T-cell (primary cell): Measurements from ENCODE around the gene TTI1. TPM values are rescaled to one million over a fixed set of nuclear protein-coding genes. Genes with fewer than 3 reads are reported as not detected.

Source experiments
- ATAC-seq, 4 experiments: fragments of 200-7000 bp in 3 of 4; fragments of 150-1000 bp in 1 of 4; cut with Tn5 transposase; replicated peaks in 1 of 4; 1 replicate in 3 of 4; 2 replicates in 1 of 4; pipeline ENCODE4 v1.10.0; 2021; ENCODE audit warnings: moderate library complexity in 3 of 4, mild to moderate bottlenecking in 2 of 4, moderate number of reproducible peaks in 1 of 4
- CTCF ChIA-PET, 2 donors: fragments of 300-600 bp; sonication (Branson Sonifier 250); formaldehyde crosslinking; loops; one replicate each; lab custom pipeline; 2022; ENCODE audit warnings: antibody characterized with exemption in 2 of 2; lab: Charles Lee
- POLR2A ChIA-PET, 2 donors: fragments of 300-600 bp; sonication (Branson Sonifier 250); formaldehyde crosslinking; loops; one replicate each; lab custom pipeline; 2022; ENCODE audit warnings: antibody characterized with exemption in 2 of 2; lab: Charles Lee
- DNase-seq, 35 experiments: peaks; one replicate each; pipeline versions ENCODE4 v3.0.0 to v3.0.0-alpha.2; 2013 to 2023
- H3K27ac ChIP-seq: one replicate; pipeline ENCODE4 v1.5.1; 2013; ENCODE audit warnings: low read length
- H3K27me3 ChIP-seq, 2 experiments: replicated peaks in 1 of 2; 1 replicate in 1 of 2; 2 replicates in 1 of 2; pipeline versions ENCODE4 v1.6.1 to v1.7.0; 2013; ENCODE audit warnings: low read length in 1 of 2, mixed read lengths in 1 of 2; ENCODE audit not compliant: control insufficient read depth in 2 of 2, insufficient read depth in 2 of 2; ENCODE audit errors: extremely low read depth in 1 of 2
- H3K36me3 ChIP-seq, 2 donors: 1 replicate in 1 of 2; 2 replicates in 1 of 2; pipeline versions ENCODE4 v1.6.1 to v1.7.0; 2013; ENCODE audit warnings: low read length in 1 of 2; ENCODE audit not compliant: control insufficient read depth in 2 of 2, insufficient read depth in 1 of 2; ENCODE audit errors: extremely low read depth in 1 of 2
- H3K4me1 ChIP-seq, 2 experiments: 1 replicate in 1 of 2; 2 replicates in 1 of 2; pipeline versions ENCODE4 v1.6.1 to v1.7.0; 2013; ENCODE audit warnings: low read length in 2 of 2, mixed read lengths in 1 of 2; ENCODE audit not compliant: insufficient read depth in 2 of 2, control insufficient read depth in 1 of 2; ENCODE audit errors: extremely low read depth in 1 of 2
- H3K4me3 ChIP-seq, 2 donors: 1 replicate in 1 of 2; 2 replicates in 1 of 2; pipeline versions ENCODE4 v1.5.1 to v1.7.0; 2013; ENCODE audit warnings: mild to moderate bottlenecking in 2 of 2, low read length in 1 of 2, moderate library complexity in 1 of 2; ENCODE audit not compliant: control insufficient read depth in 1 of 2; ENCODE audit errors: extremely low read depth in 1 of 2
- H3K9me3 ChIP-seq: 2 replicates; pipeline ENCODE4 v1.7.0; 2013
- H3K27ac Mint-ChIP-seq, 2 donors: one replicate each; pipeline ENCODE4 v1.8.0; 2020 to 2021; ENCODE audit warnings: mild to moderate bottlenecking in 2 of 2, mixed read lengths in 2 of 2
- H3K27me3 Mint-ChIP-seq, 2 donors: one replicate each; pipeline ENCODE4 v1.8.0; 2021 to 2022; ENCODE audit warnings: mixed read lengths in 2 of 2
- H3K36me3 Mint-ChIP-seq: one replicate; pipeline ENCODE4 v1.8.0; 2021; ENCODE audit warnings: mixed read lengths
- H3K4me1 Mint-ChIP-seq, 3 donors: one replicate each; pipeline ENCODE4 v1.8.0; 2020 to 2022; ENCODE audit warnings: mixed read lengths in 3 of 3, mild to moderate bottlenecking in 1 of 3
- H3K4me3 Mint-ChIP-seq, 3 donors: one replicate each; pipeline ENCODE4 v1.8.0; 2020 to 2022; ENCODE audit warnings: mild to moderate bottlenecking in 3 of 3, mixed read lengths in 3 of 3, moderate library complexity in 3 of 3
- H3K9me3 Mint-ChIP-seq, 3 donors: one replicate each; pipeline ENCODE4 v1.8.0; 2020 to 2022; ENCODE audit warnings: mixed read lengths in 3 of 3
- WGBS: methylation state at CpG from one replicate; pipeline ENCODE4 v1.1.5; 2013; ENCODE audit warnings: missing lambda C conversion rate; ENCODE audit not compliant: insufficient coverage; 5-methylcytosine and 5-hydroxymethylcytosine counted together
- total RNA-seq, 35 experiments: library from RNA in 6 of 35; stranded (reverse) in 6 of 35; fragments of 120-200 nt in 1 of 35; gene quantifications; one replicate each; pipeline versions ENCODE4 v1.2.1 to v1.2.4 and lab custom pipeline; 2013 to 2026

The TTI1 gene
- total RNA-seq, 5 donors from 2014 or later (not counting 1 experiment from before 2014, with no cell fraction given): 17.8 to 27.6 (median 23.2) TPM

DNA sequence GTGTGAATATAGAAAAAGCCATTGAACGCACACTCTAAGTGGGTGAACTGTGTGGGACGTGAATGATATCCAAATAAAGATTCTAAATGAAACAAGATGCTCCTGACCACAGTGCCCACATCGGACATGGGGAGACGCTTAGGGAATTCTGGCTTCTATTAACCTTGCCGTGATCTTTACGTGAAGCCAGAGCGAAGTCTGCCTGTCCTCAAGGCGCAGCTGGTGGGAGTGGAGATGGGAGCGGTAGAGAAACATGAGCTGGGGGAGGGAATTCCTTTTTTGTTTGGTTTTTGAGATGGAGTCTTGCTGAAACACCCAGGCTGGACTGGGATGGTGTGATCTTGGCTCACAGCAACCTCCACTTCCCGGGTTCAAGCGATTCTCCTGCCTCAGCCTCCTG, 84.3 kb downstream of the TTI1 start:
- Mint-ChIP-seq H3K27ac (no peak overlapping the region), H3K9me3 (peaks cover 0 to 6% (median 5%) of the 10 kb centered on the region in 3 donors), H3K4me3 (no peak overlapping the region), H3K36me3 (peaks cover 8% of the 10 kb centered on the region), H3K27me3 (peaks cover 0 to 10% of the 10 kb centered on the region in 2 donors), H3K4me1 (no peaks in the 10 kb centered on the region)
- DNase-seq (no peak), ATAC-seq (no peak)
- H3K4me1 ChIP-seq: no peaks in the 10 kb centered on the region
- ChIA-PET POLR2A (no interaction called here), CTCF (no interaction called here)
- H3K36me3 ChIP-seq: no peaks in the 10 kb centered on the region
- peaks cover 2% of the 10 kb centered on the region for H3K9me3 ChIP-seq
- 86% methylated on average over 5 of the region's 11 CpGs for WGBS
- no peak overlapping the region for H3K27ac ChIP-seq
- H3K27me3 ChIP-seq: peaks cover 0 to 7% of the 10 kb centered on the region in 2 experiments
- no peak overlapping the region for H3K4me3 ChIP-seq

DNA sequence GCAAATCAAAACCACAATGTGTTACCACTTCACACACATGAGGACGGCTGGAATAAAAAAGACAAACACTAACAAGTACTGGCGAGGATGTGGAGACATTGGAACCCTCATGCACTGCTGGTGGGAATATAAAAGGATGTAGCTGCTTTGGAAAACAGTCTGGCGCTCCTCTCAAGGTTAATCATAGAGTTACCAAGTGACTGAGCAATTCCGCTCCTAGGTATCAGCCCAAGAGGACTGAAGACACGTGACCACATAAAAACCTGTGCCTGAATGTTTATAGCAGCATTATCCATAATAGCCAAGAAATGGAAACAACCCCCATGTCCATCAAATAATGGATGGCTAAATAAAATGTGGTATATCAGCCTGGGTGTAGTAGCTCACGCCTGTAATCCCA, 85.3 kb downstream of the TTI1 start:
- Histone ChIP-seq H3K36me3 (no peaks in the 10 kb centered on the region), H3K27me3 (peaks cover 0 to 7% of the 10 kb centered on the region in 2 experiments), H3K27ac (no peak overlapping the region), H3K4me3 (no peak overlapping the region), H3K9me3 (peaks cover 2% of the 10 kb centered on the region), H3K4me1 (no peaks in the 10 kb centered on the region)
- POLR2A ChIA-PET: no interaction called here
- H3K4me1 Mint-ChIP-seq: no peaks in the 10 kb centered on the region
- no peak for DNase-seq
- no peak overlapping the region for H3K4me3 Mint-ChIP-seq
- H3K27me3 Mint-ChIP-seq: peaks cover 0 to 10% of the 10 kb centered on the region in 2 donors
- peaks cover 8% of the 10 kb centered on the region for H3K36me3 Mint-ChIP-seq
- WGBS: 83% methylated on average over 1 of the region's 6 CpGs
- CTCF ChIA-PET: no interaction called here
- H3K27ac Mint-ChIP-seq: no peak overlapping the region
- no peak for ATAC-seq
- peaks cover 0 to 6% (median 5%) of the 10 kb centered on the region in 3 donors for H3K9me3 Mint-ChIP-seq

DNA sequence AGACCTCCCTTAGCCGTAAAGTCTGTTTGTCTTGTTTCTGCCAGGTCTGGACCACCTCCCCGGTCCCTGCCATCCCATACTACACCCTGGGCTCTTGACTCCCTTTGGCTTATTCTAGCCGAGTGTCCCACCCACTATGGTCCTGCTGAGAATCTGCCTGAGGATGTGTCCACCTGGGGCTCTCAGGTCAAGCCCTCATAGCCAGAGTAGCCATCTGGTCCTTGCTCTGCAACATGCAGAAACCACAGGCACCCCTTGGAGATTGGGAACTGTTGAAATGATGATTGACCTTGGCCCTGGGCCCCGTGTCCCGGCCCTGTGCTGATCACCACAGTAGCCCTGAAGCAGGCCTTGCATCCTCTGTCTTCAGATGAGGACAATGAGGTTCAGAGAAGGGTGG, 86.3 kb downstream of the TTI1 start:
- Mint-ChIP-seq H3K27ac (no peak overlapping the region), H3K4me1 (no peaks in the 10 kb centered on the region), H3K27me3 (peaks cover 0 to 10% of the 10 kb centered on the region in 2 donors), H3K36me3 (peaks cover 8% of the 10 kb centered on the region), H3K4me3 (no peak overlapping the region), H3K9me3 (peaks cover 0 to 7% (median 5%) of the 10 kb centered on the region in 3 donors)
- Histone ChIP-seq H3K27ac (no peak overlapping the region), H3K4me3 (no peak overlapping the region), H3K36me3 (no peaks in the 10 kb centered on the region), H3K27me3 (peaks cover 0 to 7% of the 10 kb centered on the region in 2 experiments), H3K9me3 (peaks cover 2% of the 10 kb centered on the region), H3K4me1 (no peaks in the 10 kb centered on the region)
- DNase-seq: no peak
- WGBS: 84% methylated on average over 5 of the region's 5 CpGs
- ChIA-PET POLR2A (no interaction called here), CTCF (no interaction called here)
- no peak for ATAC-seq

DNA sequence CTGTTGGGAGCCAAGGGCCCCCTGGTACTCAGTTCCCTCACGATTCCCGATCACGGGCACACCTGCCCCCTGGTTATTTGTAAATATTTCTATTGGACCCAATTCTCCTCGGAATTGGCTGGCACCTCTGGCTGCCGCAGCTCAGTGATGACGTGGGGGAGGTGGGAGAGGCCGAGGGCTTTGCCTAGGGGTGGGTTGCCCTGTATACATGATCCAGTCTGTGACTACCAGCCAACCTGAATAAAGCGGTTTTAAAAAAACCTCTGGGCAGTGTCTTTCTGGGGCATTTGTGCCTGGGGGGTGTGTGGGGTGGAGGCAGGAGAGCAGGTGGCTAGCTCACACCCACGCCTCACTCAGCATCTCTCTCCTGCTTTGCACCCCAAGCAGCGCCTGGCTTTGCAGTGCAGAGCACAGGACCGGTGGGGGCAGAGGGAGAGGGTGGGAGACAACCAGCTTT, 88.1 kb downstream of the TTI1 start:
- Histone ChIP-seq H3K36me3 (no peaks in the 10 kb centered on the region), H3K27ac (no peak overlapping the region), H3K4me3 (no peak overlapping the region), H3K9me3 (peaks cover 2% of the 10 kb centered on the region), H3K4me1 (no peaks in the 10 kb centered on the region), H3K27me3 (peaks cover 0 to 10% of the 10 kb centered on the region in 2 experiments)
- ATAC-seq (no peak), DNase-seq (no peak)
- H3K36me3 Mint-ChIP-seq: peaks cover 8% of the 10 kb centered on the region
- H3K4me3 Mint-ChIP-seq: no peak overlapping the region
- ChIA-PET CTCF (interaction anchor here in 1 of 2 donors (0.7 kb wide), 1 partner anchor 63 kb away, joined by 3 read pairs; no protein-coding TSS in a partner anchor), POLR2A (no interaction called here)
- H3K27me3 Mint-ChIP-seq: peaks cover 0 to 10% of the 10 kb centered on the region in 2 donors
- 95% methylated on average over 3 of the region's 11 CpGs for WGBS
- peaks cover 0 to 9% (median 5%) of the 10 kb centered on the region in 3 donors for H3K9me3 Mint-ChIP-seq
- H3K27ac Mint-ChIP-seq: no peak overlapping the region
- H3K4me1 Mint-ChIP-seq: no peaks in the 10 kb centered on the region

DNA sequence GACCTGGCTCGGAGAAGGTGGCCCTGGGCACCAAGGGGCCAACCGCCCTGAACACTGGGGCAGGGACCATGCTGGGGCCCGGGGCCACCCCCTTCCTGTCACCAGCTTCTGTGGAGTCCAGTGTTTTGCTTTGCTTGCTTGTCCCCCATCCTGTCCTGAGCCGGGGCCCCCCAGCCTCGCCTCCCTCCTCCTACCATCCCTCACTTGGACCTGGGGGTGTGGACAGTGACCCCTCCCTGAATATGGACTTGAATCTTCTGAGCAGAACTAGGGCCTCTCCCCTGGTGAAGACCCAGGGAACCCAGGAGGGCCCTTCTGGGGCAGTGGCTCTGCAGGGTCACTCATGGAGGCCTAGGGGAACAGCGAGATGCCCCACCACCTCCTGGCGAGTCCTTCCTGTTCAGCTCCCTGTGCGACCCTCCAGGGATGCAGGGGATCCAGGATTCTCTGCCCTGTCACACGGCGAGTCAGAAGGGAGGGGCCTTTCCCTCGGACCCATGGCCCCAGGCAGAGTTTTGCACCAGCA, 88.7 kb downstream of the TTI1 start:
- ChIA-PET POLR2A (no interaction called here), CTCF (no interaction called here)
- WGBS: 78% methylated on average over 10 of the region's 11 CpGs
- Mint-ChIP-seq H3K27ac (no peak overlapping the region), H3K4me1 (no peaks in the 10 kb centered on the region), H3K27me3 (peaks cover 0 to 10% of the 10 kb centered on the region in 2 donors), H3K4me3 (no peak overlapping the region), H3K9me3 (peaks cover 0 to 9% (median 5%) of the 10 kb centered on the region in 3 donors), H3K36me3 (peaks cover 8% of the 10 kb centered on the region)
- H3K36me3 ChIP-seq: no peaks in the 10 kb centered on the region
- H3K27me3 ChIP-seq: peaks cover 0 to 10% of the 10 kb centered on the region in 2 experiments
- H3K4me3 ChIP-seq: no peak overlapping the region
- H3K27ac ChIP-seq: no peak overlapping the region
- H3K9me3 ChIP-seq: peaks cover 2% of the 10 kb centered on the region
- DNase-seq (peak in 1 of 35 experiments; percentile 1), ATAC-seq (no peak)
- no peaks in the 10 kb centered on the region for H3K4me1 ChIP-seq

DNA sequence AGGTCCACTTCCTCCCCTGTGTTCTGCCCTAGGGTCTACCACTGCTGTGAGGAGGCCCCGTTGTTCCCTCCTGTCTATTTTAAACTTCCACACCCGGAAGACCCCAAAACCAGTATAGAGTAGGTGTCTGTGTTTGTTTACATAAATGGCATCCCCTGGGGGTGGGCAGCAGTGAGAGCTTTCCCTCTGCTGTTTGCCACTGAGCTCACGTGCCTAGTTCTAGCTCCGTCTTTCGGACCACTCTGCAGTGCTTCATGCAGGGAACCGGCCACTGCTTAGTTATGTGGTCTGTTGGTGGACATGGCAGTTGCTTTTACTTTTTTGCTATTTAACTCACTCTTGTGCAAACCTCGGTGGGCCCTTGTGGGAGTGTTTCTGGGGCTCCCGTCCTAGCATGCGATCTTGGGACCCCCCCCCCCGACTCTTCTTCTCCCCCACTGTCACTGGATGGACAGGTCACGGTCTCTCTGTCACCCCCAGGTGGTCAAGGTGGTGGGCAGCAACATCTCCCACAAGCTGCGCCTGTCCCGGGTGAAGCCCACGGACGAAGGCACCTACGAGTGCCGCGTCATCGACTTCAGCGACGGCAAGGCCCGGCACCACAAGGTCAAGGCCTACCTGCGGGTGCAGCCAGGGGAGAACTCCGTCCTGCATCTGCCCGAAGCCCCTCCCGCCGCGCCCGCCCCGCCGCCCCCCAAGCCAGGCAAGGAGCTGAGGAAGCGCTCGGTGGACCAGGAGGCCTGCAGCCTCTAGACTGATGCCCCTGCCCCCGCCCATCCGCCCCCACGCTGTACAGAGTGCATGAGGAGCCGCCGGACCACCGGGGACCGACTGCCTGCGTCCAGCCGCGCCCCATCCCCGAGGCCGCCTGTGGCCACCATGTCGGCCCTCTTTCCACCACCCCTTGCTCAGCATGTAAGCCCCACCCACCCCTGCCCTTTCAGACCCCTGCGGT, 89.5 kb downstream of the TTI1 start:
- peak in 1 of 35 experiments; percentile 0 for DNase-seq
- ChIA-PET CTCF (no interaction called here), POLR2A (no interaction called here)
- H3K36me3 ChIP-seq: no peaks in the 10 kb centered on the region
- H3K4me1 Mint-ChIP-seq: no peaks in the 10 kb centered on the region
- H3K36me3 Mint-ChIP-seq: peaks cover 6% of the 10 kb centered on the region
- H3K27me3 Mint-ChIP-seq: peaks cover 0 to 10% of the 10 kb centered on the region in 2 donors
- no peak overlapping the region for H3K27ac ChIP-seq
- no peak overlapping the region for H3K27ac Mint-ChIP-seq
- H3K9me3 Mint-ChIP-seq: peaks cover 0 to 9% (median 5%) of the 10 kb centered on the region in 3 donors
- peaks cover 2% of the 10 kb centered on the region for H3K9me3 ChIP-seq
- peaks cover 0 to 14% of the 10 kb centered on the region in 2 experiments for H3K27me3 ChIP-seq
- H3K4me3 Mint-ChIP-seq: no peak overlapping the region
- 90% methylated on average over 40 of the region's 47 CpGs for WGBS
- H3K4me3 ChIP-seq: no peak overlapping the region
- no peak for ATAC-seq
- no peaks in the 10 kb centered on the region for H3K4me1 ChIP-seq
